OCI-LY7 (cell line): ENCODE results near the gene NDNF. TPM values are rescaled to one million over a fixed set of nuclear protein-coding genes. Genes with fewer than 3 reads are reported as not detected.

Source experiments
- BruUV-seq: library from RNA; stranded (reverse); fragments of 400-500 nt; replicated peaks from 2 replicates; lab custom pipeline; 2021; lab: Mats Ljungman, UMichigan
- CTCF ChIA-PET: fragments of 300-600 bp; sonication (Branson Sonifier 250); formaldehyde crosslinking; loops from one replicate; lab custom pipeline; 2022; ENCODE audit warnings: antibody characterized with exemption; ENCODE audit not compliant: unreplicated experiment; lab: Charles Lee
- POLR2A ChIA-PET: fragments of 300-600 bp; sonication (Branson Sonifier 250); formaldehyde crosslinking; loops from one replicate; lab custom pipeline; 2022; ENCODE audit warnings: antibody characterized with exemption; lab: Charles Lee
- DNase-seq: peaks from one replicate; pipeline ENCODE4 v3.0.0-alpha.2; 2015; ENCODE audit warnings: low spot score
- H2AFZ ChIP-seq: fragments of 200-600 bp; sonication (generic), shearing (Covaris generic); 2 replicates; pipeline ENCODE4 v1.6.1; 2014; ENCODE audit warnings: mild to moderate bottlenecking, antibody characterized with exemption, low read length, moderate library complexity
- H3K27ac ChIP-seq: fragments of 200-600 bp; sonication (generic); 2 replicates; pipeline ENCODE4 v1.5.1; 2014; ENCODE audit warnings: mixed run types, low read depth, mild to moderate bottlenecking, moderate library complexity, low read length, inconsistent platforms; ENCODE audit not compliant: poor library complexity, severe bottlenecking
- H3K36me3 ChIP-seq: fragments of 200-600 bp; sonication (generic); 2 replicates; pipeline ENCODE4 v1.6.1; 2014; ENCODE audit warnings: mild to moderate bottlenecking, antibody characterized with exemption, low read length, moderate library complexity, mixed read lengths; ENCODE audit not compliant: insufficient read depth
- H3K4me1 ChIP-seq: fragments of 200-600 bp; sonication (generic); 2 replicates; pipeline ENCODE4 v1.5.1; 2014; ENCODE audit warnings: mild to moderate bottlenecking, low read length; ENCODE audit not compliant: insufficient read depth, poor library complexity, severe bottlenecking
- H3K4me2 ChIP-seq: fragments of 200-600 bp; sonication (generic); 2 replicates; pipeline ENCODE4 v1.6.1; 2014; ENCODE audit warnings: mild to moderate bottlenecking, low read length
- H3K4me3 ChIP-seq: fragments of 200-600 bp; sonication (generic); 2 replicates; pipeline ENCODE4 v1.5.1; 2014; ENCODE audit warnings: mild to moderate bottlenecking, low read depth, low read length; ENCODE audit not compliant: poor library complexity, severe bottlenecking
- H3K79me2 ChIP-seq: fragments of 200-600 bp; sonication (generic); 2 replicates; pipeline ENCODE4 v1.6.1; 2016; ENCODE audit warnings: low read depth, mild to moderate bottlenecking, low read length, moderate library complexity, mixed read lengths; ENCODE audit not compliant: insufficient read depth
- H3K9me2 ChIP-seq: fragments of 200-600 bp; sonication (generic); 2 replicates; pipeline ENCODE4 v1.6.1; 2016; ENCODE audit warnings: mild to moderate bottlenecking, low read length, mixed read lengths; ENCODE audit not compliant: insufficient read depth
- H3K9me3 ChIP-seq: fragments of 200-600 bp; sonication (generic); 2 replicates; pipeline ENCODE4 v1.6.1; 2014; ENCODE audit warnings: mild to moderate bottlenecking, mixed run types, low read length, mixed read lengths
- H4K20me1 ChIP-seq: fragments of 200-600 bp; sonication (generic); 2 replicates; pipeline ENCODE4 v1.6.1; 2014; ENCODE audit warnings: mild to moderate bottlenecking, antibody characterized with exemption, low read length, moderate library complexity, mixed read lengths; ENCODE audit not compliant: insufficient read depth
- CTCF ChIP-seq: fragments of 200-600 bp; sonication (generic); conservative IDR thresholded peaks from 2 replicates; pipeline ENCODE4 v1.5.1; 2014; ENCODE audit warnings: mild to moderate bottlenecking, antibody characterized with exemption, low read length, moderate library complexity, mixed read lengths
- EZH2phosphoT487 ChIP-seq: fragments of 200-600 bp; sonication (generic); IDR thresholded peaks from 2 replicates; pipeline ENCODE4 v1.6.1; 2018; ENCODE audit warnings: low read depth, borderline replicate concordance, mild to moderate bottlenecking, mixed run types, antibody characterized with exemption, low read length, moderate library complexity, mixed read lengths
- intact Hi-C: fragments of 100-400 bp; cut with micrococcal nuclease; formaldehyde crosslinking; loops from one replicate; pipeline ENCODE4 v1.10.0; 2022; ENCODE audit not compliant: unreplicated experiment
- total RNA-seq, 2 experiments: library from RNA; depleted of rRNA in 1 of 2; stranded (reverse); fragments of >200 nt in 1 of 2; shearing (Covaris generic) in 1 of 2; gene quantifications; 2 replicates each; pipeline ENCODE4 v1.2.3, GENCODE V29; 2014 to 2022

NDNF gene
- total RNA-seq, 2 experiments from 2014 or later: not detected

DNA sequence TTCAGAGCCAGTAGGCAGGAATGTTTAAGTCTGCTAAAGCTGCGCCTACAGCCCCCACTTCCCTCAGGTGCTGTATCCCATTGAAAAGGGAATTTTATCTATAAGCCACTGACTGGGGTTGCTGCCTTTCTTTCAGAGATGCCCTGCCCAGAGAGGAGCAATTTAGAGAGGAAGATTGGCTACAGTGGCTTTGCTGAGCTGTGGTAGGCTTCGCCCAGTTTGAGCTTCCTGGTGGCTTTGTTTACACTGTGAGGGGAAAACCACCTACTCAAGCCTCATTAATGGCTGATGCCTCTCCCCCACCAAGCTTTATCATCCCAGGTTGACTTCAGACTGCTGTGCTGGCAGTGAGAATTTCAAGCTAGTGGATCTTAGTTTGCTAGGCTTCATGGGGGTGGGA lies 82.1 kb downstream of the NDNF start:
- H3K4me1 ChIP-seq: no peaks in the 10 kb centered on the region
- H3K36me3 ChIP-seq: no peaks in the 10 kb centered on the region
- no peak overlapping the region for H2AFZ ChIP-seq
- no peaks in the 10 kb centered on the region for H3K9me3 ChIP-seq
- POLR2A ChIA-PET: interaction anchor here (0.7 kb wide), 2 partner anchors 271 to 1455 kb away, joined by 3 read pairs; no protein-coding TSS in a partner anchor
- no peaks in the 10 kb centered on the region for H4K20me1 ChIP-seq
- intact Hi-C loops: no loop called here
- CTCF ChIA-PET: no interaction called here
- TF ChIP-seq CTCF: no peak
- no peak for TF ChIP-seq EZH2phosphoT487
- H3K79me2 ChIP-seq: no peaks in the 10 kb centered on the region
- no peak overlapping the region for H3K4me2 ChIP-seq
- no peaks in the 10 kb centered on the region for H3K9me2 ChIP-seq
- DNase-seq: no peak
- BruUV-seq: no TSS peak
- no peak overlapping the region for H3K4me3 ChIP-seq
- H3K27ac ChIP-seq: no peak overlapping the region

Other genes with a start within 250 kb of the NDNF start
- 0.22 TPM in 1 of 2 replicates, not detected in the other for gene PRDM5, start 149.8 kb downstream of the NDNF start, total RNA-seq (2014; rRNA removed; shearing (Covaris generic))
- 0.44 and 0.76 TPM in 2 replicates for gene PRDM5, start 149.8 kb downstream of the NDNF start, total RNA-seq (2022)
- gene TNIP3, start 91.8 kb upstream of the NDNF start, total RNA-seq (2014; rRNA removed; shearing (Covaris generic)): 1.0 TPM in 1 of 2 replicates, not detected in the other
- not detected in 2 replicates for gene TNIP3, start 91.8 kb upstream of the NDNF start, total RNA-seq (2022)